Body of pancreas (tissue), 4 donors: Measurements from ENCODE around the gene MRPL40. TPM values are rescaled to one million over a fixed set of nuclear protein-coding genes. Genes with fewer than 3 reads are reported as not detected.
A peak's percentile ranks its signal among the peaks of the same experiment; 100 is the strongest.

Experiments
- ATAC-seq: fragments of 150-250 bp; one replicate; pipeline ENCODE4 v1.9.1; 2016
- DNase-seq, 4 donors: peaks; one replicate each; pipeline ENCODE4 v3.0.0-alpha.2; 2019
- H3K27ac ChIP-seq, 4 donors: fragments of 200-600 bp; sonication (generic); 1 replicate in 3 of 4; 2 replicates in 1 of 4; pipeline versions ENCODE4 v1.5.1 to v1.6.1; 2016 to 2019; ENCODE audit warnings: mild to moderate bottlenecking in 1 of 4, mixed read lengths in 1 of 4, moderate library complexity in 1 of 4
- H3K27me3 ChIP-seq, 2 donors: fragments of 200-600 bp; sonication (generic); one replicate each; pipeline ENCODE4 v1.6.0; 2016; ENCODE audit warnings: mild to moderate bottlenecking in 1 of 2
- H3K36me3 ChIP-seq, 2 donors: fragments of 200-600 bp; sonication (generic); replicated peaks in 1 of 2; 2 replicates each; pipeline ENCODE4 v1.5.1; 2016; ENCODE audit warnings: low read depth in 2 of 2; ENCODE audit not compliant: insufficient read depth in 1 of 2
- H3K4me1 ChIP-seq: fragments of 200-600 bp; sonication (generic); one replicate; pipeline ENCODE4 v1.6.0; 2016
- H3K4me3 ChIP-seq, 2 donors: fragments of 200-600 bp; sonication (generic); 1 replicate in 1 of 2; 2 replicates in 1 of 2; pipeline ENCODE4 v1.5.1; 2016 to 2019
- H3K9me3 ChIP-seq, 3 donors: fragments of 200-600 bp; sonication (generic); 1 replicate in 2 of 3; 2 replicates in 1 of 3; pipeline ENCODE4 v1.5.1; 2016
- CTCF ChIP-seq, 7 experiments: fragments of 450-650 bp in 4 of 7; fragments of 200-600 bp in 3 of 7; sonication (generic) in 3 of 7; IDR thresholded peaks; one replicate each; pipeline ENCODE4 v1.5.1; 2016 to 2019; ENCODE audit warnings: antibody characterized with exemption in 7 of 7
- POLR2A ChIP-seq, 3 donors: fragments of 450-650 bp; IDR thresholded peaks; one replicate each; pipeline ENCODE4 v1.6.1; 2016; ENCODE audit warnings: antibody characterized with exemption in 3 of 3, mild to moderate bottlenecking in 2 of 3
- WGBS, 2 donors: methylation state at CpG; one replicate each; pipeline ENCODE4 v1.1.5; 2017; 5-methylcytosine and 5-hydroxymethylcytosine counted together
- intact Hi-C: fragments of 100-400 bp; cut with DNase I; formaldehyde crosslinking; loops from one replicate; pipeline ENCODE4 v1.15.1; 2023
- total RNA-seq, 2 donors: library from RNA; depleted of rRNA; stranded (reverse); fragments of >200 nt; gene quantifications; one replicate each; pipeline ENCODE4 v1.1.0, GENCODE V29; 2016

The MRPL40 gene
- total RNA-seq, 2 donors from 2014 or later, result 4.0 to 13.5 TPM

- intact Hi-C loops, result no loop called here
- no peak for TF ChIP-seq POLR2A (IDR thresholded peaks at IDR 0.05)
- TF ChIP-seq CTCF (IDR thresholded peaks at IDR 0.05), result no peak
- H3K36me3 ChIP-seq, result peaks cover 0 to 2% of the 10 kb centered on the region in 2 donors
- no peak overlapping the region for H3K27ac ChIP-seq
- H3K9me3 ChIP-seq, result no peaks in the 10 kb centered on the region
- no peaks in the 10 kb centered on the region for H3K27me3 ChIP-seq
- H3K4me1 ChIP-seq, result peaks cover 16% of the 10 kb centered on the region
- WGBS, 2 donors, result 64 to 66% methylated on average over 14 to 16 of the region's 16 CpGs
- DNase-seq, result peak; percentile 54 to 78 (median 70)
- H3K4me3 ChIP-seq, result no peak overlapping the region
- ATAC-seq, result peak; percentile 50
These were observed 24.4 kb upstream of the MRPL40 start for GRCh38 chr22:19407649-19408606.

GRCh38 chr22:19410941-19411689, 21.2 kb upstream of the MRPL40 start:
- Histone ChIP-seq H3K36me3 (peaks cover 0 to 2% of the 10 kb centered on the region in 2 donors), H3K4me1 (peaks cover 5% of the 10 kb centered on the region), H3K4me3 (no peak overlapping the region), H3K27ac (no peak overlapping the region), H3K9me3 (no peaks in the 10 kb centered on the region), H3K27me3 (no peaks in the 10 kb centered on the region)
- TF ChIP-seq CTCF (IDR thresholded peaks at IDR 0.05) (no peak), POLR2A (IDR thresholded peaks at IDR 0.05) (no peak)
- ATAC-seq (no peak), DNase-seq (no peak)
- intact Hi-C loops, result no loop called here
- WGBS, 2 donors, result 91 to 99% methylated on average over 5 to 6 of the region's 6 CpGs

- TF ChIP-seq POLR2A (IDR thresholded peaks at IDR 0.05) (no peak), CTCF (IDR thresholded peaks at IDR 0.05) (no peak)
- Histone ChIP-seq H3K9me3 (no peaks in the 10 kb centered on the region), H3K27me3 (no peaks in the 10 kb centered on the region), H3K4me1 (peaks cover 5% of the 10 kb centered on the region), H3K36me3 (peaks cover 0 to 2% of the 10 kb centered on the region in 2 donors), H3K27ac (no peak overlapping the region), H3K4me3 (no peak overlapping the region)
- ATAC-seq, result no peak
- 100% methylated on average over 1 of the region's 1 CpG for WGBS, 2 donors
- intact Hi-C loops, result no loop called here
- no peak for DNase-seq
These were observed 20.7 kb upstream of the MRPL40 start for GRCh38 chr22:19411690-19412045.

- H3K4me3 ChIP-seq, result no peak overlapping the region
- no peak overlapping the region for H3K27ac ChIP-seq
- intact Hi-C loops, result no loop called here
- H3K36me3 ChIP-seq, result peaks cover 0 to 2% of the 10 kb centered on the region in 2 donors
- DNase-seq (no peak), ATAC-seq (no peak)
- WGBS, 2 donors, result 84 to 92% methylated on average over 4 of the region's 4 CpGs
- H3K4me1 ChIP-seq, result peaks cover 5% of the 10 kb centered on the region
- TF ChIP-seq POLR2A (IDR thresholded peaks at IDR 0.05), result no peak
- no peak for TF ChIP-seq CTCF (IDR thresholded peaks at IDR 0.05)
- H3K9me3 ChIP-seq, result no peaks in the 10 kb centered on the region
- H3K27me3 ChIP-seq, result no peaks in the 10 kb centered on the region
These were observed 19.9 kb upstream of the MRPL40 start for GRCh38 chr22:19412478-19412877.
